K562 (cell line): ENCODE results near the gene SLC33A1. TPM values are rescaled to one million over a fixed set of nuclear protein-coding genes. Genes with fewer than 3 reads are reported as not detected.
A peak's percentile ranks its signal among the peaks of the same experiment; 100 is the strongest.

Experiments
- ARHGAP35 ChIP-seq: fragments of 450-650 bp; IDR thresholded peaks from 2 replicates; pipeline ENCODE4 v1.6.1; 2018; ENCODE audit not compliant: partially characterized antibody
- ARID3B ChIP-seq: fragments of 250-450 bp; sonication (Bioruptor Pico); IDR thresholded peaks from 2 replicates; pipeline ENCODE4 v1.4.0; 2020; ENCODE audit warnings: borderline replicate concordance
- C11orf30 ChIP-seq: fragments of 450-650 bp; IDR thresholded peaks from 2 replicates; pipeline ENCODE4 v1.6.1; 2016; ENCODE audit warnings: low read depth, mild to moderate bottlenecking
- CEBPZ ChIP-seq: fragments of 150-350 bp; IDR thresholded peaks from 2 replicates; pipeline ENCODE4 v1.6.1; 2014; ENCODE audit warnings: low read depth, mild to moderate bottlenecking, low read length, borderline replicate concordance
- CHAMP1 ChIP-seq: fragments of 450-650 bp; IDR thresholded peaks from 2 replicates; pipeline ENCODE4 v1.6.1; 2016; ENCODE audit warnings: mild to moderate bottlenecking
- ELF1 ChIP-seq: fragments of 200-800 bp; sonication (Bioruptor generic); IDR thresholded peaks from 2 replicates; pipeline ENCODE4 v1.6.1; 2016; ENCODE audit warnings: missing genetic modification characterization, missing compliant biosample characterization
- FOSL1 ChIP-seq: fragments of 200-800 bp; sonication (Bioruptor generic); conservative IDR thresholded peaks from 2 replicates; pipeline ENCODE4 v1.6.1; 2016; ENCODE audit warnings: missing genetic modification characterization, missing compliant biosample characterization
- HDAC2 ChIP-seq: fragments of 450-650 bp; IDR thresholded peaks from 2 replicates; pipeline ENCODE4 v1.6.1; 2016; ENCODE audit warnings: mild to moderate bottlenecking
- HMGXB4 ChIP-seq: sonication (generic); formaldehyde crosslinking; IDR thresholded peaks from 2 replicates; pipeline ENCODE4 v1.8.1; 2023; ENCODE audit warnings: mild to moderate bottlenecking, missing genetic modification reagents
- IRF2 ChIP-seq: sonication (generic); formaldehyde crosslinking; IDR thresholded peaks from 2 replicates; pipeline ENCODE4 v1.8.1; 2022; ENCODE audit warnings: mild to moderate bottlenecking, missing genetic modification reagents
- JUND ChIP-seq, 2 experiments: IDR thresholded peaks; 2 replicates in 1 of 2; 3 replicates in 1 of 2; pipeline ENCODE4 v1.6.1; 2011; ENCODE audit warnings: borderline replicate concordance in 2 of 2, low read depth in 2 of 2, low read length in 2 of 2, improper control_type of control experiment in 1 of 2, missing biosample characterization in 1 of 2, missing genetic modification characterization in 1 of 2, missing genetic modification reagents in 1 of 2
- LCOR ChIP-seq: sonication (generic); formaldehyde crosslinking; IDR thresholded peaks from 2 replicates; pipeline ENCODE4 v1.8.0; 2022; ENCODE audit warnings: mild to moderate bottlenecking, missing genetic modification reagents
- NR2C1 ChIP-seq, 2 experiments: fragments of 450-650 bp; IDR thresholded peaks; 2 replicates each; pipeline ENCODE4 v1.6.1; 2017; ENCODE audit warnings: mild to moderate bottlenecking in 2 of 2, antibody characterized with exemption in 1 of 2, inconsistent platforms in 1 of 2, missing compliant biosample characterization in 1 of 2, missing genetic modification characterization in 1 of 2
- POLR2AphosphoS2 ChIP-seq: IDR thresholded peaks from 2 replicates; pipeline ENCODE4 v1.6.1; 2012; ENCODE audit warnings: low read length, improper control_type of control experiment
- POLR2H ChIP-seq: IDR thresholded peaks from 2 replicates; pipeline ENCODE4 v1.6.1; 2016; ENCODE audit warnings: missing genetic modification characterization, low read depth, mild to moderate bottlenecking, control low read depth, missing compliant biosample characterization, moderate library complexity
- RFX5 ChIP-seq: IDR thresholded peaks from 2 replicates; pipeline ENCODE4 v1.6.1; 2011; ENCODE audit warnings: low read depth, mild to moderate bottlenecking, improper control_type of control experiment, low read length
- SOX6 ChIP-seq: fragments of 450-650 bp; IDR thresholded peaks from 2 replicates; pipeline ENCODE4 v1.6.1; 2014; ENCODE audit warnings: mild to moderate bottlenecking
- ZNF583 ChIP-seq: fragments of 250-450 bp; sonication (Bioruptor Pico); IDR thresholded peaks from 2 replicates; pipeline ENCODE4 v1.4.0; 2020
- polyA plus RNA-seq, 8 experiments: library from polyadenylated mRNA; depleted of rRNA in 4 of 8; stranded (reverse) in 5 of 8; unstranded in 3 of 8; fragments of >200 nt; fragmentation: Nextera tagmentation in 2 of 8; fragmentation: Illumina TruSeq in 1 of 8; extraction: Ambion mirVana in 2 of 8; extraction: Trizol in 1 of 8; gene quantifications; 2 replicates each; pipeline versions ENCODE4 v1.2.1 to v1.2.3, GENCODE V29; 2011 to 2014; ENCODE audit warnings: inconsistent platforms in 1 of 8, missing spikeins in 1 of 8
- total RNA-seq, 7 experiments: library from RNA; depleted of rRNA in 6 of 7; stranded (reverse); fragments of >200 nt in 6 of 7; fragmentation: Illumina TruSeq in 2 of 7; extraction: Trizol in 2 of 7; gene quantifications; 2 replicates each; pipeline versions ENCODE4 v1.2.1 to v1.2.3, GENCODE V29; 2011 to 2021; ENCODE audit warnings: low replicate concordance in 1 of 7

The SLC33A1 gene
- total and polyA plus RNA-seq, 9 of the 15 experiments (the other 6 are each of a cell fraction or from before 2014, with no cell fraction given), result 6.2 to 26.8 (median 19.6) TPM

- TF ChIP-seq CEBPZ (no peak), FOSL1 (tag) (no peak), HDAC2 (0 out of 2 replicates have a peak, but pooled peaks have one; percentile 25), POLR2H (no peak; the same call in 1 of the 2 replicates), IRF2 (no peak), POLR2AphosphoS2 (no peak), ARHGAP35 (no peak), NR2C1 (IDR thresholded peaks at IDR 0.05) (no peak), NR2C1 (tag; IDR thresholded peaks at IDR 0.05) (no peak), JUND (IDR thresholded peaks at IDR 0.05; ENCODE audit: borderline replicate concordance, low read depth, low read length) (no peak), JUND (tag; IDR thresholded peaks at IDR 0.05; ENCODE audit: borderline replicate concordance, low read depth, low read length) (no peak), ELF1 (tag) (no peak), SOX6 (no peak), HMGXB4 (CRISPR knock-in tag) (no peak; the same call in 1 of the 2 replicates), ZNF583 (CRISPR knock-in tag) (no peak), LCOR (CRISPR knock-in tag) (no peak), CHAMP1 (no peak), ARID3B (CRISPR knock-in tag) (no peak), C11orf30 (no peak), RFX5 (no peak)
Measured at GRCh38 chr3:155870945-155871745, 16.9 kb upstream of the SLC33A1 start (continued).
